ENCODE data around the gene NFATC2. TPM values are rescaled to one million over a fixed set of nuclear protein-coding genes. Genes with fewer than 3 reads are reported as not detected.
A peak's percentile ranks its signal among the peaks of the same experiment; 100 is the strongest.

Gene NFATC2
- total RNA-seq, 1 donor from 2014 or later, result 1.9 TPM

- no peak for DNase-seq (ENCODE audit: low read depth)
- no peak for TF ChIP-seq CTCF (conservative IDR thresholded peaks at IDR 0.05; ENCODE audit: low read depth, low read length)
- H3K4me3 ChIP-seq (ENCODE audit: low read depth, low read length), result no peak overlapping the region
Measured at GRCh38 chr20:51440589-51440988, 101.9 kb downstream of the NFATC2 start.

- DNase-seq (ENCODE audit: low read depth), result no peak
- no peak overlapping the region for H3K4me3 ChIP-seq (ENCODE audit: low read depth, low read length)
- TF ChIP-seq CTCF (conservative IDR thresholded peaks at IDR 0.05; ENCODE audit: low read depth, low read length), result no peak
Measured at GRCh38 chr20:51439160-51439689, 103.3 kb downstream of the NFATC2 start.

GRCh38 chr20:51438136-51438535 lies 104.4 kb downstream of the NFATC2 start:
- DNase-seq (ENCODE audit: low read depth), result no peak
- TF ChIP-seq CTCF (conservative IDR thresholded peaks at IDR 0.05; ENCODE audit: low read depth, low read length), result no peak

GRCh38 chr20:51437182-51437924 lies 105.2 kb downstream of the NFATC2 start:
- DNase-seq (ENCODE audit: low read depth), result no peak
- no peak for TF ChIP-seq CTCF (conservative IDR thresholded peaks at IDR 0.05; ENCODE audit: low read depth, low read length)
- no peak overlapping the region for H3K4me3 ChIP-seq (ENCODE audit: low read depth, low read length)

More at GRCh38 chr20:51438136-51438535, 104.4 kb downstream of the NFATC2 start:
- H3K4me3 ChIP-seq (ENCODE audit: low read depth, low read length), result no peak overlapping the region

GRCh38 chr20:51434580-51435247 lies 107.8 kb downstream of the NFATC2 start:
- peak; percentile 27 for DNase-seq (ENCODE audit: low read depth)
- TF ChIP-seq CTCF (conservative IDR thresholded peaks at IDR 0.05; ENCODE audit: low read depth, low read length), result no peak
- no peak overlapping the region for H3K4me3 ChIP-seq (ENCODE audit: low read depth, low read length)

- no peak overlapping the region for H3K4me3 ChIP-seq (ENCODE audit: low read depth, low read length)
- no peak for DNase-seq (ENCODE audit: low read depth)
Measured at GRCh38 chr20:51434026-51434425, 108.5 kb downstream of the NFATC2 start.

More at GRCh38 chr20:51434026-51434425, 108.5 kb downstream of the NFATC2 start:
- no peak for TF ChIP-seq CTCF (conservative IDR thresholded peaks at IDR 0.05; ENCODE audit: low read depth, low read length)

All from epithelial cell of proximal tubule (primary cell).